Hippocampal formation (tissue), 2 donors: Measurements from ENCODE around the gene TEKT2.

ENCODE experiments used
- DNase-seq, 2 donors: peaks; one replicate each; lab custom pipeline; 2025; lab: John Stamatoyannopoulos, UW

TEKT2 gene

GRCh38 chr1:36087233-36088123 is 3.6 kb downstream of the TEKT2 start:
- DNase-seq = no peak

GRCh38 chr1:36088265-36088576 is 4.3 kb downstream of the TEKT2 start:
- DNase-seq = no peak

- DNase-seq = peak; percentile 83 to 87
Measured at GRCh38 chr1:36088577-36089392, 4.9 kb downstream of the TEKT2 start, which contains the start of gene ADPRS. Gene ADPRS (plus strand): TSS chr1:36088892. CDS start chr1:36088905, 13 bp downstream.

- DNase-seq = no peak
Measured at GRCh38 chr1:36089393-36090121, 5.7 kb downstream of the TEKT2 start.

GRCh38 chr1:36091141-36091540 is 7.2 kb downstream of the TEKT2 start:
- no peak for DNase-seq

GRCh38 chr1:36091698-36092097 is 7.8 kb downstream of the TEKT2 start:
- no peak for DNase-seq

- DNase-seq = no peak
Measured at GRCh38 chr1:36092166-36092797, 8.4 kb downstream of the TEKT2 start.

GRCh38 chr1:36092798-36093185 is 8.9 kb downstream of the TEKT2 start:
- DNase-seq = no peak

- no peak for DNase-seq
Measured at GRCh38 chr1:36093226-36093625, 9.3 kb downstream of the TEKT2 start.

GRCh38 chr1:36093929-36094328 is 10.0 kb downstream of the TEKT2 start:
- DNase-seq = peak; percentile 82 to 90

- no peak for DNase-seq
Measured at GRCh38 chr1:36094621-36095061, 10.7 kb downstream of the TEKT2 start.

GRCh38 chr1:36095760-36096405 is 12.0 kb downstream of the TEKT2 start:
- no peak for DNase-seq

GRCh38 chr1:36096500-36097432 is 12.9 kb downstream of the TEKT2 start:
- DNase-seq = no peak

GRCh38 chr1:36097693-36098585 is 14.0 kb downstream of the TEKT2 start:
- no peak for DNase-seq

GRCh38 chr1:36098650-36099365 is 14.9 kb downstream of the TEKT2 start:
- DNase-seq = no peak

GRCh38 chr1:36099681-36100341 is 15.9 kb downstream of the TEKT2 start:
- DNase-seq = peak; percentile 13 to 53

- DNase-seq = no peak
Measured at GRCh38 chr1:36100376-36100775, 16.5 kb downstream of the TEKT2 start.

GRCh38 chr1:36101546-36101945 is 17.7 kb downstream of the TEKT2 start:
- DNase-seq = no peak
